22Rv1 (cell line): Measurements from ENCODE around the gene UGT1A9.
A peak's percentile ranks its signal among the peaks of the same experiment; 100 is the strongest.

ENCODE experiments used
- H3K27ac ChIP-seq: fragments of 450-650 bp; 2 replicates; pipeline ENCODE4 v1.5.1; 2017
- ZFX ChIP-seq: fragments of 450-650 bp; IDR thresholded peaks from 2 replicates; pipeline ENCODE4 v1.6.1; 2017; ENCODE audit warnings: antibody characterized with exemption, borderline replicate concordance
- TF ChIP-seq, protein P1 (sequence below): fragments of 450-650 bp; IDR thresholded peaks from 2 replicates; pipeline ENCODE4 v1.5.1; 2017; ENCODE audit warnings: mild to moderate bottlenecking

UGT1A9 gene

DNA sequence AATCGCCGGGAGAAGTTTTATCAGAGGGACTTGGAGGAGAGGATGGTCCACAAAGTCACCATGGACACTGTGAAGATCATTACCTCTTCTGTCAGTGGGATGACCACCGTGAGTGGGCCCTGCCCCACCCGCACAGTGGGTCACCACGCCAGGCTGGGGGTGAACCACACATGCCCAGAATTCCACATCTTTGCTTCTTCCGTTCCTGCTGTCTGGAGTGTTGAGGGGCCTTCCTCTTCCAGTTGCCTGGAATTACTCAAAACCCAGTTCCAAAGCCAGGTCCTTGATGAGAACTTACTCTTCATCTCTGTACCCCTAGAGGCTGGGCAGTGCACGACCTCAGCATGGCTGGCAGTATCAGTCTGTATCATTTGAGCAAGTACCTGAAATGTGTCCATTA lies 128.5 kb downstream of the UGT1A9 start:
- TF ChIP-seq, protein P1, sequence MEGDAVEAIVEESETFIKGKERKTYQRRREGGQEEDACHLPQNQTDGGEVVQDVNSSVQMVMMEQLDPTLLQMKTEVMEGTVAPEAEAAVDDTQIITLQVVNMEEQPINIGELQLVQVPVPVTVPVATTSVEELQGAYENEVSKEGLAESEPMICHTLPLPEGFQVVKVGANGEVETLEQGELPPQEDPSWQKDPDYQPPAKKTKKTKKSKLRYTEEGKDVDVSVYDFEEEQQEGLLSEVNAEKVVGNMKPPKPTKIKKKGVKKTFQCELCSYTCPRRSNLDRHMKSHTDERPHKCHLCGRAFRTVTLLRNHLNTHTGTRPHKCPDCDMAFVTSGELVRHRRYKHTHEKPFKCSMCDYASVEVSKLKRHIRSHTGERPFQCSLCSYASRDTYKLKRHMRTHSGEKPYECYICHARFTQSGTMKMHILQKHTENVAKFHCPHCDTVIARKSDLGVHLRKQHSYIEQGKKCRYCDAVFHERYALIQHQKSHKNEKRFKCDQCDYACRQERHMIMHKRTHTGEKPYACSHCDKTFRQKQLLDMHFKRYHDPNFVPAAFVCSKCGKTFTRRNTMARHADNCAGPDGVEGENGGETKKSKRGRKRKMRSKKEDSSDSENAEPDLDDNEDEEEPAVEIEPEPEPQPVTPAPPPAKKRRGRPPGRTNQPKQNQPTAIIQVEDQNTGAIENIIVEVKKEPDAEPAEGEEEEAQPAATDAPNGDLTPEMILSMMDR, result no peak
- TF ChIP-seq ZFX, result no peak
- H3K27ac ChIP-seq, result no peak overlapping the region

DNA sequence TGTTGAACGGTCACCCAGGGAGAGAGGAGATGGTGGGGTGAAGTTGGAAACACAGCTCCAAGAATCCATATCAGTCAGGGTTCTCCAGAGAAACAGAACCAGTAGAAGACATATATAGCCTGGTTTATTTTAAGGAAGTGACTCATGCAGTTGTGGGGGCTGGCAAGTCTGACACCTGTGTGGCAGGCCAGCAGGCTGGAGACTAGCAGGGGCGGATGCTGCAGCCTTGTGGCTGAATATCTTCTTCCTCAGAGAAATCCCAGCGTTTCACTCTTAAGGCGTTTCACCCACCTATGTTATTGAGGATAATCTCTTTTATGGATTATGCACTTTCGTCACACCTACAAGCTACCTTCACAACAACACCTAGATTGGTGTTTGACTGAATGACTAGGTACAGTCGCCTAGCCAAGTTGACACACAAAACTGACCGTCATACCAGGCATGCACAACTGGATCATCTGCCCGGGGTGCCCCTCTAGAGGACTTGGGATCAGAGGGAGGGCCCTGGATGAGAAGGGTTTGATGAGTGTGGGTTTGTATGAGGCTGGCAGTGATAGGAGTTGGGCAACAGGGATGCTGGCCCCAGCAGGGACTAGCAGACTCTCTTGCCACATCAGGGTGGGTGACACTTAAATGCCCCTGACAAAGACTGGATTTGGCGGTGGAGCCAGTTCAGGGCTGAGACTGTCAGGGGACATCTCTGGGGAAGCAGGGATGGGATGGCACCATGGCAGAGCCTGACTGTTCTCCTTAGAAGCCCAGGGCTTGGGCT lies 129.8 kb downstream of the UGT1A9 start:
- no peak for TF ChIP-seq ZFX
- TF ChIP-seq, protein P1, result no peak
- no peak overlapping the region for H3K27ac ChIP-seq

DNA sequence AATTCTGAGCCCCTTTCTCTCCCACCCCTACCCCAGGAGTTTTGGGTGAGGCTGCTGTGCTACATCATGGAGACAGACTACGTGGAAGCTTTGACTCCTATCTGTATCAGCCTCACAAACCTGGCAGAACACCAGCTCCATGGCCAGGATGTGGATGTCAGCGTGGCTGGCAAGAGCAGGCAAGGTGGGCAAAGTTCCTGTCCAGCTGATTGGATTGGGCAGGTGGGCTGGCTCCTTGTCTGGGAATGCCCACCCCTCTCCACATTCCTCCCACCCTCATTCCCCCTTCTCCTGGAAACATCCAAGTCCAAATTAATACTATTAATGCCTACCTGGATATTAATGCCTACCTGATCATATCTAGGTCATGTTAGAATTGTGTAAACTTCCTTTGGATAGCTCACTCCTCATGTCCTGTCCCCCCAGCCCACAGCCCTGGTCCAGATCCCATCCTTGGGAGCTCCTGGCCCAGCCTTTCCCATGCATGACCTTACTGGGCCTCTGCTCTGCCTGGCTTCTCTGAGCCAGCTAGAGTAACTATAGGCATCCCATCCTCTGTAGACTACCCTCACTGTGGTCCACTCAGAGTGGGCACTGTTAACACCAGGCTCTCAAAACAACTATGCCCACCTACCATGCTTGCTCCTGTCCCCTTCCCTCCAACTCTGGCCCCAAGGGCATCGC lies 130.6 kb downstream of the UGT1A9 start:
- no peak overlapping the region for H3K27ac ChIP-seq
- no peak for TF ChIP-seq ZFX
- TF ChIP-seq, protein P1, result no peak

DNA sequence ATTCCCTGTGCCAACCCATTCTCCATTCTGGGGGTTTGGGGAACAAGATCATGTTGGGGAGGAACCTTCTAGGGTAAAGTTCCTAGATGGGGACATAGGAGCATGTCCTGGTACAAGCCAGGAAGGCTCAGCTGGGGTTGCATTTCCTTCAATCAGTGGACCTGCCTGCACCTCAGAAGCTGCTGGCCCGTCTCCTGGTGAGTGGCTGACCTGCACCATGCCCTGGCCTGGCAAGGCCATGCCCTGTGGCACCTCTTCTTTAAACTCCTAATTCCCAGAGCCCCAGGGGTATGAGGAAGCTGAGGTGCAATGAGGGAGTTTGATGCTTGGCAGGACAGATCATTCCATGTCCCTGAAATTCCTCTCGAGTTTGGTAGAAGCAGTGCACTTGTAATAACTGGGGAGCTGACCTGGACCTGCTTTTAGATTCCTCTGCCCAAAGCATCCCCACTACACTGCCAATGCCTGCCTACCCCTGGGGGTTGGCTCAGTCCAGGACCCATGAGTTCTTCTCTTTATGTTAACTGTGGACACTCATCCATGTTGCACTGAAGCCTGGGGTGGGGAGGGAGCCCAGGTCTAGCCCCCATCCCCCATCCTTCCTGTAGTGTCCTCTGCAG lies 131.7 kb downstream of the UGT1A9 start:
- no peak overlapping the region for H3K27ac ChIP-seq
- TF ChIP-seq ZFX, result no peak
- TF ChIP-seq, protein P1, result no peak

DNA sequence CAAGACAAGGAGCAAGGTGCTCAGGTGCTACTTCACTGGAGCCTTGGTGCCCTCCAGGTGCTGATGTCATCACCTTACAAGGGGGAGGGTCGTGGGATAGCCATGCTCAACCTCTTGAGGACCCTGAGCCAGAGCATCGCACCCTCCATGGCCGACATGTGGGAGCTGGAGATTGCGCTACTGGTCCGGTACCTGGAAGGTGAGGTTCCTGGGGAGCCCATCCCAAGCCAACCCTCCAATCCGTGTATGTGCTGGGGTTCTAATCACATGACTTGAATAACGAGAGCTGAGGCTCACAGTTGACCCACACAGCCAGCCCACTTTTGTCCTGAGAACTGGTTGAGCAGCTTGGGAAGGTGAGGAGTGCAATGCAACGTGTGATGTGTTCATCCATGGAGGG lies 132.3 kb downstream of the UGT1A9 start:
- no peak for TF ChIP-seq ZFX
- TF ChIP-seq, protein P1, result no peak
- H3K27ac ChIP-seq, result no peak overlapping the region

DNA sequence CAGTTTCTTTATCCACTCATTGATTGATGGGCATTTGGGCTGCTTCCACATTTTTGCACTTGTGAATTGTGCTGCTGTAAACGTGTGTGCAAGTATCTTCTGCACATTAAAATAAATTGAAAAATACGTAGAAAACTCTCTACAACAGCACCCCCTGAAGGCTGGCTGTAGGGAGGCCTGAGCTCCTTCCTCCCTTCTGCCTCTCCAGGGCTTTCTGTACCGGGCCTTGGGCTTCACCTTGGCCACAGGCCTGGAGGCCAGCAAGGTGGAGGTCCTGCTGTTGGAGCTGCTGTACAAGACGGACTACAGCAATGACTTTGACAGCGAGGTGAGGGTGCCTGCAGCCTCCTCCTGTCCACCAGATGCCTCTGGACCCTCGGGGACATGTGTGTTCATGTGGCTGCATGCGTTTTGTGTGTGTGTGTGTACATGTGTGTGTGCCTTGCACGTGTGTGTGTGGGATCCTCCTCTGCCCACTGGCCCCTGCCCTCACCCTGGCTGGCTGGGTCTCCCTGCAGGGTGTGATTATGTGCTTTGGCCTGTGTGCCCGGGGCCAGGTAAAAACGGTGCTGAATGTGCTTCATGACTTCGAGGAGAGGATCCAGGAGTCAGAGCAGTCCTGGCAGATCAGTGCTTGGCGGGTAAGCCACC lies 135.6 kb downstream of the UGT1A9 start:
- H3K27ac ChIP-seq, result no peak overlapping the region
- TF ChIP-seq, protein P1, result peak; percentile 9; the same call in 1 of the 2 replicates
- TF ChIP-seq ZFX, result no peak
